ENCODE results near the gene CACNG5. TPM values are rescaled to one million over a fixed set of nuclear protein-coding genes. Genes with fewer than 3 reads are reported as not detected.

Gene CACNG5
- total and polyA plus RNA-seq, 2 donors (not counting 1 experiment from before 2014, with no cell fraction given): not detected

GRCh38 chr17:66848496-66848895 is 13.6 kb downstream of the CACNG5 start:
- H3K27ac ChIP-seq (ENCODE audit: insufficient read depth, low read length): no peak overlapping the region
- H3K36me3 ChIP-seq (ENCODE audit: control insufficient read depth, insufficient read depth, low read length): no peaks in the 10 kb centered on the region
- no peak overlapping the region for H3K4me3 ChIP-seq (replicated peaks in 1 of 4; ENCODE audit: control extremely low read depth in 1 of 4, insufficient read depth in 1 of 4, low read depth in 3 of 4, low read length in 4 of 4)
- H2AFZ ChIP-seq (ENCODE audit: low read length): no peak overlapping the region
- no peaks in the 10 kb centered on the region for H3K79me2 ChIP-seq (ENCODE audit: control insufficient read depth, insufficient read depth, low read length)
- no peak overlapping the region for H3K9ac ChIP-seq (ENCODE audit: insufficient read depth, low read length)
- H3K27me3 ChIP-seq (ENCODE audit: control insufficient read depth, insufficient read depth, low read length): no peaks in the 10 kb centered on the region
- H3K4me1 ChIP-seq (ENCODE audit: control insufficient read depth, extremely low read depth, insufficient read depth, low read length): no peaks in the 10 kb centered on the region
- H3K4me2 ChIP-seq (ENCODE audit: extremely low read depth, insufficient read depth, low read length): no peak overlapping the region
- no peaks in the 10 kb centered on the region for H4K20me1 ChIP-seq (ENCODE audit: control insufficient read depth, extremely low read depth, insufficient read depth, low read length)
- DNase-seq (ENCODE audit: low read depth in 2 of 2): no peak
- TF ChIP-seq EZH2 (IDR thresholded peaks at IDR 0.05; ENCODE audit: low read length, missing control alignments) (no peak), CTCF (conservative IDR thresholded peaks at IDR 0.05 in 1 of 2, IDR thresholded peaks at IDR 0.05 in 1 of 2; ENCODE audit: low read depth in 1 of 2, low read length in 2 of 2) (no peak)
- no peaks in the 10 kb centered on the region for H3K9me3 ChIP-seq (ENCODE audit: control insufficient read depth, insufficient read depth, low read depth, low read length)

- H3K36me3 ChIP-seq (ENCODE audit: control insufficient read depth, insufficient read depth, low read length): no peaks in the 10 kb centered on the region
- H3K4me3 ChIP-seq (replicated peaks in 1 of 4; ENCODE audit: control extremely low read depth in 1 of 4, insufficient read depth in 1 of 4, low read depth in 3 of 4, low read length in 4 of 4): no peak overlapping the region
- no peak overlapping the region for H3K9ac ChIP-seq (ENCODE audit: insufficient read depth, low read length)
- H3K9me3 ChIP-seq (ENCODE audit: control insufficient read depth, insufficient read depth, low read depth, low read length): no peaks in the 10 kb centered on the region
- TF ChIP-seq EZH2 (IDR thresholded peaks at IDR 0.05; ENCODE audit: low read length, missing control alignments) (no peak), CTCF (conservative IDR thresholded peaks at IDR 0.05 in 1 of 2, IDR thresholded peaks at IDR 0.05 in 1 of 2; ENCODE audit: low read depth in 1 of 2, low read length in 2 of 2) (no peak)
- H2AFZ ChIP-seq (ENCODE audit: low read length): no peak overlapping the region
- H3K4me2 ChIP-seq (ENCODE audit: extremely low read depth, insufficient read depth, low read length): no peak overlapping the region
- no peaks in the 10 kb centered on the region for H3K4me1 ChIP-seq (ENCODE audit: control insufficient read depth, extremely low read depth, insufficient read depth, low read length)
- no peaks in the 10 kb centered on the region for H3K27me3 ChIP-seq (ENCODE audit: control insufficient read depth, insufficient read depth, low read length)
- no peak for DNase-seq (ENCODE audit: low read depth in 2 of 2)
- H3K27ac ChIP-seq (ENCODE audit: insufficient read depth, low read length): no peak overlapping the region
- H3K79me2 ChIP-seq (ENCODE audit: control insufficient read depth, insufficient read depth, low read length): no peaks in the 10 kb centered on the region
- H4K20me1 ChIP-seq (ENCODE audit: control insufficient read depth, extremely low read depth, insufficient read depth, low read length): no peaks in the 10 kb centered on the region
Measured at GRCh38 chr17:66849032-66849655, 14.2 kb downstream of the CACNG5 start.

- H3K36me3 ChIP-seq (ENCODE audit: control insufficient read depth, insufficient read depth, low read length): no peaks in the 10 kb centered on the region
- TF ChIP-seq CTCF (conservative IDR thresholded peaks at IDR 0.05 in 1 of 2, IDR thresholded peaks at IDR 0.05 in 1 of 2; ENCODE audit: low read depth in 1 of 2, low read length in 2 of 2): no peak
- TF ChIP-seq EZH2 (IDR thresholded peaks at IDR 0.05; ENCODE audit: low read length, missing control alignments): no peak
Measured at GRCh38 chr17:66849851-66850580, 15.1 kb downstream of the CACNG5 start.

More at GRCh38 chr17:66849851-66850580, 15.1 kb downstream of the CACNG5 start:
- no peaks in the 10 kb centered on the region for H3K79me2 ChIP-seq (ENCODE audit: control insufficient read depth, insufficient read depth, low read length)
- H3K4me2 ChIP-seq (ENCODE audit: extremely low read depth, insufficient read depth, low read length): no peak overlapping the region
- no peak overlapping the region for H3K27ac ChIP-seq (ENCODE audit: insufficient read depth, low read length)
- no peaks in the 10 kb centered on the region for H3K27me3 ChIP-seq (ENCODE audit: control insufficient read depth, insufficient read depth, low read length)
- no peaks in the 10 kb centered on the region for H4K20me1 ChIP-seq (ENCODE audit: control insufficient read depth, extremely low read depth, insufficient read depth, low read length)
- H3K9ac ChIP-seq (ENCODE audit: insufficient read depth, low read length): no peak overlapping the region
- no peak overlapping the region for H2AFZ ChIP-seq (ENCODE audit: low read length)
- H3K4me1 ChIP-seq (ENCODE audit: control insufficient read depth, extremely low read depth, insufficient read depth, low read length): no peaks in the 10 kb centered on the region
- no peak for DNase-seq (ENCODE audit: low read depth in 2 of 2)
- H3K4me3 ChIP-seq (replicated peaks in 1 of 4; ENCODE audit: control extremely low read depth in 1 of 4, insufficient read depth in 1 of 4, low read depth in 3 of 4, low read length in 4 of 4): no peak overlapping the region
- no peaks in the 10 kb centered on the region for H3K9me3 ChIP-seq (ENCODE audit: control insufficient read depth, insufficient read depth, low read depth, low read length)

All from fibroblast of lung (primary cell).